AG04449 (cell line): ENCODE results near the gene NID1.
"Not testable (repeated sequence)": the region's sequence is repeated elsewhere in the genome, so short reads cannot be mapped to it uniquely, and the experiment has no call there.

Source experiments
- CTCF ChIA-PET: fragments of 350-600 bp; formaldehyde crosslinking; extraction: SDS; loops from one replicate; lab custom pipeline; 2021; ENCODE audit warnings: antibody characterized with exemption; lab: Yijun Ruan, JAX
- POLR2A ChIA-PET: fragments of 400-600, 350-600 bp; formaldehyde crosslinking; extraction: SDS; loops from one replicate; lab custom pipeline; 2020; ENCODE audit warnings: antibody characterized with exemption, inconsistent platforms; lab: Yijun Ruan, JAX
- DNase-seq: peaks from one replicate; pipeline ENCODE4 v3.0.0-alpha.2; 2010; ENCODE audit warnings: low read depth, low spot score
- H3K4me3 ChIP-seq: 2 replicates; pipeline ENCODE4 v1.5.1; 2011; ENCODE audit warnings: low read depth, mild to moderate bottlenecking, control low read depth, low read length
- TF ChIP-seq, protein P1 (sequence below): IDR thresholded peaks from one replicate; pipeline ENCODE4 v1.5.1; 2011; ENCODE audit warnings: mild to moderate bottlenecking, moderate library complexity, low read length, control low read depth, inconsistent platforms; ENCODE audit not compliant: insufficient read depth; ENCODE audit errors: missing control alignments

The NID1 gene

DNA sequence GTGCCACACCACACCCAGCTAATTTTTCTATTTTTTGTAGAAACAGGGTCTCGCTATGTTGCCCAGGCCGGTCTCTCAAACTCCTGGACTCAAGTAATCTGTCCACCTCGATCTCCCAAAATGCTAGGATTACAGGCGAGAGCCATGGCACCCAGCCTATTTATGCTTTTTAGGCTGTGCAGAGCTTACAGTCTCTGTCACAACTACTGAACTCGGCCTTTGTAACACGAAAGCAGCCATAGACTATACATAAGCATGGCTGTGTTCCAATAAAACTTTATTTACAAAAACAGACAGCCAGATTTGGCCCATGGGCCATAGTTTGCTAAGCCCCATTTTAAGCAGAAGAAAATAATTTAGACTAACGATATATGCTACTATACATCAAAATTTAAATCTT is 54.4 kb downstream of the NID1 start:
- no peak for DNase-seq
- CTCF ChIA-PET: interaction anchor here (1.0 kb wide), 1 partner anchor 39 kb away, joined by 3 read pairs; no protein-coding TSS in a partner anchor
- POLR2A ChIA-PET: interaction anchor here (1.0 kb wide), 1 partner anchor 9 kb away, joined by 3 read pairs; no protein-coding TSS in a partner anchor
- H3K4me3 ChIP-seq: no peak overlapping the region
- TF ChIP-seq, protein P1, sequence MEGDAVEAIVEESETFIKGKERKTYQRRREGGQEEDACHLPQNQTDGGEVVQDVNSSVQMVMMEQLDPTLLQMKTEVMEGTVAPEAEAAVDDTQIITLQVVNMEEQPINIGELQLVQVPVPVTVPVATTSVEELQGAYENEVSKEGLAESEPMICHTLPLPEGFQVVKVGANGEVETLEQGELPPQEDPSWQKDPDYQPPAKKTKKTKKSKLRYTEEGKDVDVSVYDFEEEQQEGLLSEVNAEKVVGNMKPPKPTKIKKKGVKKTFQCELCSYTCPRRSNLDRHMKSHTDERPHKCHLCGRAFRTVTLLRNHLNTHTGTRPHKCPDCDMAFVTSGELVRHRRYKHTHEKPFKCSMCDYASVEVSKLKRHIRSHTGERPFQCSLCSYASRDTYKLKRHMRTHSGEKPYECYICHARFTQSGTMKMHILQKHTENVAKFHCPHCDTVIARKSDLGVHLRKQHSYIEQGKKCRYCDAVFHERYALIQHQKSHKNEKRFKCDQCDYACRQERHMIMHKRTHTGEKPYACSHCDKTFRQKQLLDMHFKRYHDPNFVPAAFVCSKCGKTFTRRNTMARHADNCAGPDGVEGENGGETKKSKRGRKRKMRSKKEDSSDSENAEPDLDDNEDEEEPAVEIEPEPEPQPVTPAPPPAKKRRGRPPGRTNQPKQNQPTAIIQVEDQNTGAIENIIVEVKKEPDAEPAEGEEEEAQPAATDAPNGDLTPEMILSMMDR: no peak

DNA sequence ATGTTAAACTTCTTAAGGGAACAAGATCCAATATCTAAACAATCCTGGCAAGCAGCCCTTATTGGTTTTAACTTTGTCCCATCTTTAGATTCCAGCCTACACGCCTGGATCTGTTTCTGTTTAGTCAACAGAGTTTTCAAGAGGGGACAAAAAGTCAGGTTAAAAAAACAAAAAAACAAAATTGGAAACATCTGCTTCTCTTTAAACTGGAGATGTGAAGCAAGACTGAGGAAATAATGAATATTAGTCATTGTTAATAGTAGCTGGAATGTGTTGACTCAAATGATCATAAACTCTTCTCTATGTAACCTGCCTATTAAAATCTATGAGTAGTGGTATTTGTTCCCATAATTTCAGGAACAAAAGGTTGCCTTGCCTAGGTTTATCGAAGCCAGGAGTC is 55.0 kb downstream of the NID1 start:
- CTCF ChIA-PET: interaction anchor here (1.0 kb wide), 1 partner anchor 38 kb away, joined by 3 read pairs; no protein-coding TSS in a partner anchor
- TF ChIP-seq, protein P1: no peak
- no peak for DNase-seq
- POLR2A ChIA-PET: interaction anchor here (0.7 to 1.0 kb wide), 3 partner anchors 9 to 92 kb away, joined by 3 read pairs; no protein-coding TSS in a partner anchor
- no peak overlapping the region for H3K4me3 ChIP-seq

DNA sequence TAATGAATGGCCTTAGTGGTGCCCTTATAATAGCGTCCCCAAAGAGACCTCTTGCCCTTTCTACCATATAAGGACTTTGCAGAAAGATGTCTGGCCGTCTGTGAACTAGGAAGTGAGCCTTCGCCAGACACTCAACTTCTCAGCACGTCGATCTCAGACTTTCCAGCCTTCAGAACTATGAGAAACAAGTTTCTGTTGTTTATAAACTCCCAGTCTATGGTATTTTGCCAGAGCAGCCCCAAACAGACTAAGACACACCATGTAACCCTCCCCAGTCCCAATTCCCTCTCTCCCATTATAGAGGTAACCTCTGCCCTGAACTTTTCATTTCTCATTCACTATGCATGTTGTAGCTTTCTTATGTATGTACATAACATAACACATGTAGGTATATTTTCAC is 55.7 kb downstream of the NID1 start:
- POLR2A ChIA-PET: interaction anchor here (0.8 kb wide), 1 partner anchor 37 kb away, joined by 3 read pairs; no protein-coding TSS in a partner anchor
- H3K4me3 ChIP-seq: no peak overlapping the region
- DNase-seq: no peak
- TF ChIP-seq, protein P1: no peak
- CTCF ChIA-PET: no interaction called here

- TF ChIP-seq, protein P1: no peak
- CTCF ChIA-PET: no interaction called here
- POLR2A ChIA-PET: no interaction called here
- no peak overlapping the region for H3K4me3 ChIP-seq
- DNase-seq: no peak
These were observed 57.1 kb downstream of the NID1 start for GRCh38 chr1:236007781-236008180.

- CTCF ChIA-PET, DNase-seq, POLR2A ChIA-PET, H3K4me3 ChIP-seq: not testable (repeated sequence)
These were observed 61.8 kb downstream of the NID1 start for GRCh38 chr1:236003058-236003457.

- no peak for DNase-seq
- no peak overlapping the region for H3K4me3 ChIP-seq
- TF ChIP-seq, protein P1: no peak
- CTCF ChIA-PET: interaction anchor here (1.4 kb wide), 1 partner anchor 28 kb away, joined by 4 read pairs; no protein-coding TSS in a partner anchor
- POLR2A ChIA-PET: no interaction called here
These were observed 62.3 kb downstream of the NID1 start for GRCh38 chr1:236002572-236002971.

GRCh38 chr1:236002025-236002390 is 62.9 kb downstream of the NID1 start:
- H3K4me3 ChIP-seq: no peak overlapping the region
- TF ChIP-seq, protein P1: no peak
- ChIA-PET POLR2A (no interaction called here), CTCF (interaction anchor here (1.4 kb wide), 1 partner anchor 27 kb away, joined by 4 read pairs; no protein-coding TSS in a partner anchor)
- DNase-seq: no peak
